ENCODE results near the gene PNMA8B.

The PNMA8B gene

GRCh38 chr19:46446021-46446420 lies 49.6 kb downstream of the PNMA8B start:
- TF ChIP-seq POLR2A (IDR thresholded peaks at IDR 0.05; ENCODE audit: low read length) (no peak), GATA1 (IDR thresholded peaks at IDR 0.05; ENCODE audit: low read depth, low read length) (no peak)
- DNase-seq = no peak

GRCh38 chr19:46442808-46443450 lies 52.7 kb downstream of the PNMA8B start:
- TF ChIP-seq GATA1 (IDR thresholded peaks at IDR 0.05; ENCODE audit: low read depth, low read length) = no peak
- no peak for TF ChIP-seq POLR2A (IDR thresholded peaks at IDR 0.05; ENCODE audit: low read length)
- no peak for DNase-seq

DNA sequence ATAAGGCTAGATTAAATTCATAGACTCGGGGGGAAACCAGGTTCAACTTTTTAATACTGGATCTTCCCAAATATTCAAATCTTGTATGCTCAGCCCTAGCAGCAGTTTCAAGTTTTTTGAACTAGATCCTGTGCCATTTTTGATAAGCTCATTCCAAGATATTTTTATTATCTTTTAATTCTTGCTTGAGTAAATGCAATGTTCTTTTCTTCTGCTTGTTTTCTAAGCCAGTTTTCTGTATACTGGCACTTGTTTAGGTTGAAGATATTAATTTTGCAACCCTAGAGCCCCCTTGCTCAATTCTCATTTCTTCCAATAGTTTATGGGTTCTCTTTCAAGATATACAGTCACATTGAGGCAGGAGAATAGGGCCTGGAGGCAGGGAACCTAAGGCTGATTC lies 53.8 kb downstream of the PNMA8B start:
- no peak for DNase-seq
- TF ChIP-seq POLR2A (IDR thresholded peaks at IDR 0.05; ENCODE audit: low read length) (no peak), GATA1 (IDR thresholded peaks at IDR 0.05; ENCODE audit: low read depth, low read length) (no peak)
